Liver (tissue), 9 donors: ENCODE results near the gene GPR137C. TPM values are rescaled to one million over a fixed set of nuclear protein-coding genes. Genes with fewer than 3 reads are reported as not detected.

Experiments
- DNase-seq: peaks from one replicate; pipeline ENCODE4 v3.0.0-alpha.2; 2017; ENCODE audit warnings: low spot score
- H3K27ac ChIP-seq, 2 donors: one replicate each; pipeline ENCODE4 v1.7.0; 2013; ENCODE audit warnings: inconsistent platforms in 2 of 2, low read length in 2 of 2, control low read depth in 1 of 2, low read depth in 1 of 2, mild to moderate bottlenecking in 1 of 2
- H3K27me3 ChIP-seq, 4 donors: one replicate each; pipeline versions ENCODE4 v1.6.1 to v1.7.0; 2013; ENCODE audit warnings: low read length in 3 of 4, inconsistent platforms in 1 of 4, mild to moderate bottlenecking in 1 of 4, moderate library complexity in 1 of 4; ENCODE audit not compliant: control insufficient read depth in 4 of 4, insufficient read depth in 4 of 4
- H3K36me3 ChIP-seq, 4 donors: one replicate each; pipeline versions ENCODE4 v1.6.1 to v1.7.0; 2013; ENCODE audit warnings: low read length in 3 of 4, mild to moderate bottlenecking in 3 of 4, low read depth in 1 of 4, moderate library complexity in 1 of 4; ENCODE audit not compliant: control insufficient read depth in 4 of 4, insufficient read depth in 3 of 4
- H3K4me1 ChIP-seq, 4 donors: one replicate each; pipeline versions ENCODE4 v1.6.1 to v1.7.0; 2013; ENCODE audit warnings: low read length in 3 of 4, mild to moderate bottlenecking in 3 of 4, moderate library complexity in 1 of 4; ENCODE audit not compliant: control insufficient read depth in 4 of 4, insufficient read depth in 4 of 4
- H3K4me3 ChIP-seq, 3 donors: one replicate each; pipeline versions ENCODE4 v1.6.1 to v1.7.0; 2013; ENCODE audit warnings: low read length in 3 of 3, control low read depth in 1 of 3, low read depth in 1 of 3, mild to moderate bottlenecking in 1 of 3
- H3K9ac ChIP-seq, 2 donors: one replicate each; pipeline ENCODE4 v1.7.0; 2013; ENCODE audit warnings: low read length in 2 of 2, mild to moderate bottlenecking in 2 of 2, moderate library complexity in 2 of 2, control low read depth in 1 of 2, low read depth in 1 of 2
- H3K9me3 ChIP-seq, 4 donors: one replicate each; pipeline versions ENCODE4 v1.6.1 to v1.7.0; 2013; ENCODE audit warnings: low read length in 3 of 4; ENCODE audit not compliant: control insufficient read depth in 4 of 4
- EGR1 ChIP-seq, 2 donors: IDR thresholded peaks; 2 replicates each; pipeline ENCODE4 v1.6.1; 2016 to 2018; ENCODE audit warnings: antibody characterized with exemption in 2 of 2, low read depth in 2 of 2
- FOXA1 ChIP-seq: IDR thresholded peaks from 2 replicates; pipeline ENCODE4 v1.6.1; 2016; ENCODE audit warnings: antibody characterized with exemption
- FOXA2 ChIP-seq: IDR thresholded peaks from 2 replicates; pipeline ENCODE4 v1.6.1; 2016; ENCODE audit warnings: antibody characterized with exemption
- GABPA ChIP-seq, 2 donors: IDR thresholded peaks in 1 of 2; conservative IDR thresholded peaks in 1 of 2; 2 replicates each; pipeline ENCODE4 v1.6.1; 2016; ENCODE audit warnings: antibody characterized with exemption in 2 of 2, mild to moderate bottlenecking in 1 of 2, moderate library complexity in 1 of 2
- HNF4A ChIP-seq, 2 donors: conservative IDR thresholded peaks; 2 replicates each; pipeline ENCODE4 v1.6.1; 2016; ENCODE audit warnings: antibody characterized with exemption in 2 of 2, mild to moderate bottlenecking in 2 of 2
- HNF4G ChIP-seq: IDR thresholded peaks from 2 replicates; pipeline ENCODE4 v1.6.1; 2016; ENCODE audit warnings: antibody characterized with exemption
- NR2F2 ChIP-seq: IDR thresholded peaks from 2 replicates; pipeline ENCODE4 v1.6.1; 2016; ENCODE audit warnings: antibody characterized with exemption
- RAD21 ChIP-seq, 2 donors: IDR thresholded peaks; 2 replicates each; pipeline ENCODE4 v1.6.1; 2016; ENCODE audit warnings: antibody characterized with exemption in 2 of 2, mild to moderate bottlenecking in 2 of 2
- RXRA ChIP-seq, 2 donors: IDR thresholded peaks; 2 replicates each; pipeline ENCODE4 v1.6.1; 2017 to 2018; ENCODE audit warnings: antibody characterized with exemption in 2 of 2, mild to moderate bottlenecking in 1 of 2
- SP1 ChIP-seq: IDR thresholded peaks from 2 replicates; pipeline ENCODE4 v1.6.1; 2018; ENCODE audit warnings: antibody characterized with exemption, mild to moderate bottlenecking
- TAF1 ChIP-seq: conservative IDR thresholded peaks from 2 replicates; pipeline ENCODE4 v1.6.1; 2016; ENCODE audit warnings: antibody characterized with exemption, mild to moderate bottlenecking
- YY1 ChIP-seq: IDR thresholded peaks from 2 replicates; pipeline ENCODE4 v1.6.1; 2016; ENCODE audit warnings: antibody characterized with exemption, mild to moderate bottlenecking
- WGBS: extraction: QIAGEN DNeasy Blood & Tissue Kit; methylation state at CpG from one replicate; pipeline ENCODE4 v1.1.7; 2013; 5-methylcytosine and 5-hydroxymethylcytosine counted together
- polyA plus RNA-seq, 2 donors: library from polyadenylated mRNA; stranded (reverse) in 1 of 2; unstranded in 1 of 2; fragments of 200-250 nt in 1 of 2; fragments of >200 nt in 1 of 2; fragmentation: Nextera tagmentation in 1 of 2; extraction: Ambion mirVana in 1 of 2; gene quantifications; one replicate each; pipeline versions ENCODE4 v1.2.1 to v1.2.3, GENCODE V29; 2013 to 2015
- total RNA-seq, 2 donors: library from RNA; depleted of rRNA; stranded (reverse); fragments of >200 nt; gene quantifications; one replicate each; pipeline ENCODE4 v1.2.3, GENCODE V29; 2014
- TF ChIP-seq, protein P1 (sequence below): IDR thresholded peaks from 2 replicates; pipeline ENCODE4 v1.6.1; 2016; ENCODE audit warnings: antibody characterized with exemption
- TF ChIP-seq, protein P2 (sequence below): IDR thresholded peaks from 2 replicates; pipeline ENCODE4 v1.6.1; 2016; ENCODE audit warnings: antibody characterized with exemption, mild to moderate bottlenecking
- TF ChIP-seq, protein P3 (sequence below): fragments of 150-350 bp; IDR thresholded peaks from 2 replicates; pipeline ENCODE4 v1.5.1; 2017; ENCODE audit warnings: improper control_type of control experiment, low read depth, low read length; ENCODE audit not compliant: missing input control
- TF ChIP-seq, protein P4 (sequence below): IDR thresholded peaks from 2 replicates; pipeline ENCODE4 v1.6.1; 2016; ENCODE audit warnings: antibody characterized with exemption
- donor health status: healthy.
- donor health status: healthy.
- donor health status: healthy.
- donor health status: healthy.
- donor health status: healthy.

The GPR137C gene
- total and polyA plus RNA-seq, 4 donors, result 0.14 to 1.3 (median 0.33) TPM

DNA sequence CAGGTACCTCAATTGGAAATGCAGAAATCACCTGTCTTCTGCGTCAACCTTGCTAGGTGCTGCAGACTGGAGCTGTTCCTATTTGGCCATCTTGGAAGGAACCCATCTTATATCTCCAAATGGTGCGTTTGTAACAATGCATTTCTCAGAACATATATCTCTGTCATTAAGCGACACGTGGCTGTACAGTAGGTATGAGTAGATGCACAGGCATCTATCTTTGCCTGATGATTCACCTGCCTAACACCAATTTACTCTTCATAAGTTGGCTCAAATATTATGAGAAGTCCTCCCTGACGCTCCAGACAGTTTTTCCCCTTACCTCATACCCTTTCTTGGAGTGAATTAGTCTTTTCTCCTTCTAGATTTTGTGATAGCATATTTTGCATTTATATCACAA, 44.2 kb downstream of the GPR137C start:
- TF ChIP-seq HNF4G (no peak), HNF4A (conservative IDR thresholded peaks at IDR 0.05) (no peak)
- TF ChIP-seq, protein P1, sequence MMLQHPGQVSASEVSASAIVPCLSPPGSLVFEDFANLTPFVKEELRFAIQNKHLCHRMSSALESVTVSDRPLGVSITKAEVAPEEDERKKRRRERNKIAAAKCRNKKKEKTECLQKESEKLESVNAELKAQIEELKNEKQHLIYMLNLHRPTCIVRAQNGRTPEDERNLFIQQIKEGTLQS, result no peak
- H3K9ac ChIP-seq, result no peak overlapping the region
- no peaks in the 10 kb centered on the region for H3K27me3 ChIP-seq
- H3K4me1 ChIP-seq, result no peaks in the 10 kb centered on the region
- WGBS, result 97% methylated on average over 5 of the region's 5 CpGs
- no peak for DNase-seq
- no peaks in the 10 kb centered on the region for H3K9me3 ChIP-seq
- H3K4me3 ChIP-seq, result no peak overlapping the region
- H3K36me3 ChIP-seq, result no peaks in the 10 kb centered on the region
- no peak overlapping the region for H3K27ac ChIP-seq

DNA sequence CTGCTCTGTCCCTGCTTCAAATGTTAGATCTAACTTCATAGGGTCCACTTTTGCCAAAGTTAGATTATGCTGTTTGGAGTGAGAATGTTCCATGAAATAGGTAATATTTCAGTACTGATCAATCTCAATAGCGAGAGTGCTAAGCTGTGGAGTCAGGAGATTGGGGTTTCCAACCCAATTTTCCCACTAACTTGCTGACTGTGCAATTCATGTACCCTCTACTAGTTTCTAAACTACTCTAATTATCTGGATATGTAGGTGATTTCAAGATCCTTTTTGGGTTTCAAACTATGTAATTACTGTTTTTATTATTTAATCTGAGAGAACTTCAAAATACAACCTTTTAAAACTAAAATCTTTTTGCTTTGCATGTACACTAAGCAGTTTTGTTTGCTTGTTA, 45.9 kb downstream of the GPR137C start:
- no peak for DNase-seq
- no peaks in the 10 kb centered on the region for H3K4me1 ChIP-seq
- H3K9me3 ChIP-seq, result no peaks in the 10 kb centered on the region
- TF ChIP-seq HNF4A (conservative IDR thresholded peaks at IDR 0.05) (no peak), RXRA (IDR thresholded peaks at IDR 0.05) (no peak), FOXA2 (no peak), TAF1 (no peak), SP1 (no peak)
- TF ChIP-seq, protein P2, sequence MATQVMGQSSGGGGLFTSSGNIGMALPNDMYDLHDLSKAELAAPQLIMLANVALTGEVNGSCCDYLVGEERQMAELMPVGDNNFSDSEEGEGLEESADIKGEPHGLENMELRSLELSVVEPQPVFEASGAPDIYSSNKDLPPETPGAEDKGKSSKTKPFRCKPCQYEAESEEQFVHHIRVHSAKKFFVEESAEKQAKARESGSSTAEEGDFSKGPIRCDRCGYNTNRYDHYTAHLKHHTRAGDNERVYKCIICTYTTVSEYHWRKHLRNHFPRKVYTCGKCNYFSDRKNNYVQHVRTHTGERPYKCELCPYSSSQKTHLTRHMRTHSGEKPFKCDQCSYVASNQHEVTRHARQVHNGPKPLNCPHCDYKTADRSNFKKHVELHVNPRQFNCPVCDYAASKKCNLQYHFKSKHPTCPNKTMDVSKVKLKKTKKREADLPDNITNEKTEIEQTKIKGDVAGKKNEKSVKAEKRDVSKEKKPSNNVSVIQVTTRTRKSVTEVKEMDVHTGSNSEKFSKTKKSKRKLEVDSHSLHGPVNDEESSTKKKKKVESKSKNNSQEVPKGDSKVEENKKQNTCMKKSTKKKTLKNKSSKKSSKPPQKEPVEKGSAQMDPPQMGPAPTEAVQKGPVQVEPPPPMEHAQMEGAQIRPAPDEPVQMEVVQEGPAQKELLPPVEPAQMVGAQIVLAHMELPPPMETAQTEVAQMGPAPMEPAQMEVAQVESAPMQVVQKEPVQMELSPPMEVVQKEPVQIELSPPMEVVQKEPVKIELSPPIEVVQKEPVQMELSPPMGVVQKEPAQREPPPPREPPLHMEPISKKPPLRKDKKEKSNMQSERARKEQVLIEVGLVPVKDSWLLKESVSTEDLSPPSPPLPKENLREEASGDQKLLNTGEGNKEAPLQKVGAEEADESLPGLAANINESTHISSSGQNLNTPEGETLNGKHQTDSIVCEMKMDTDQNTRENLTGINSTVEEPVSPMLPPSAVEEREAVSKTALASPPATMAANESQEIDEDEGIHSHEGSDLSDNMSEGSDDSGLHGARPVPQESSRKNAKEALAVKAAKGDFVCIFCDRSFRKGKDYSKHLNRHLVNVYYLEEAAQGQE, result no peak
- no peak overlapping the region for H3K27ac ChIP-seq
- no peaks in the 10 kb centered on the region for H3K27me3 ChIP-seq
- H3K4me3 ChIP-seq, result no peak overlapping the region
- H3K36me3 ChIP-seq, result no peaks in the 10 kb centered on the region
- whole genome bisulfite sequencing, result 96% methylated on average over 1 of the region's 1 CpG
- no peak overlapping the region for H3K9ac ChIP-seq

DNA sequence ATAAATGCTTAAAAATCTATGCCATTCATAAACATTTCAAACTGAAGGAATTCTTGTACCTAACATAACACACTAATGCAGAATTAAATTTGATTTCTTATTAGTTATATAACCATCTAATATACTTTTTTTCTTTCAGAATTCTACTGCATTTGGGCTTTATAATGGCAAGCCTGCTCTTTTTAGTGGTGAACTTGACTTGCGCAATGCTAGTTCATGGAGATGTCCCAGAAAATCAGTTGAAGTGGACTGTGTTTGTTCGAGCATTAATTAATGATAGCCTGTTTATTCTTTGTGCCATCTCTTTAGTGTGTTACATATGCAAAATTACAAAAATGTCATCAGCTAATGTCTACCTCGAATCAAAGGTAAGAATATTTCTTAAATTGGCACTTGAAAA, 47.3 kb downstream of the GPR137C start:
- Histone ChIP-seq H3K9ac (no peak overlapping the region), H3K4me1 (no peaks in the 10 kb centered on the region), H3K27ac (no peak overlapping the region), H3K27me3 (no peaks in the 10 kb centered on the region), H3K36me3 (no peaks in the 10 kb centered on the region), H3K9me3 (peaks cover 0 to 3% (median 2%) of the 10 kb centered on the region in 4 donors), H3K4me3 (no peak overlapping the region)
- no peak for DNase-seq
- TF ChIP-seq, protein P1, result no peak
- TF ChIP-seq GABPA (IDR thresholded peaks at IDR 0.05 in 1 of 2, conservative IDR thresholded peaks at IDR 0.05 in 1 of 2) (no peak), RAD21 (IDR thresholded peaks at IDR 0.05) (no peak), HNF4G (no peak), SP1 (no peak), EGR1 (IDR thresholded peaks at IDR 0.05; ENCODE audit: low read depth in 2 of 2) (no peak), FOXA1 (no peak), TAF1 (no peak), RXRA (IDR thresholded peaks at IDR 0.05) (no peak), NR2F2 (no peak), YY1 (no peak)
- TF ChIP-seq, protein P3, sequence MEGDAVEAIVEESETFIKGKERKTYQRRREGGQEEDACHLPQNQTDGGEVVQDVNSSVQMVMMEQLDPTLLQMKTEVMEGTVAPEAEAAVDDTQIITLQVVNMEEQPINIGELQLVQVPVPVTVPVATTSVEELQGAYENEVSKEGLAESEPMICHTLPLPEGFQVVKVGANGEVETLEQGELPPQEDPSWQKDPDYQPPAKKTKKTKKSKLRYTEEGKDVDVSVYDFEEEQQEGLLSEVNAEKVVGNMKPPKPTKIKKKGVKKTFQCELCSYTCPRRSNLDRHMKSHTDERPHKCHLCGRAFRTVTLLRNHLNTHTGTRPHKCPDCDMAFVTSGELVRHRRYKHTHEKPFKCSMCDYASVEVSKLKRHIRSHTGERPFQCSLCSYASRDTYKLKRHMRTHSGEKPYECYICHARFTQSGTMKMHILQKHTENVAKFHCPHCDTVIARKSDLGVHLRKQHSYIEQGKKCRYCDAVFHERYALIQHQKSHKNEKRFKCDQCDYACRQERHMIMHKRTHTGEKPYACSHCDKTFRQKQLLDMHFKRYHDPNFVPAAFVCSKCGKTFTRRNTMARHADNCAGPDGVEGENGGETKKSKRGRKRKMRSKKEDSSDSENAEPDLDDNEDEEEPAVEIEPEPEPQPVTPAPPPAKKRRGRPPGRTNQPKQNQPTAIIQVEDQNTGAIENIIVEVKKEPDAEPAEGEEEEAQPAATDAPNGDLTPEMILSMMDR, result no peak
- TF ChIP-seq, protein P4, sequence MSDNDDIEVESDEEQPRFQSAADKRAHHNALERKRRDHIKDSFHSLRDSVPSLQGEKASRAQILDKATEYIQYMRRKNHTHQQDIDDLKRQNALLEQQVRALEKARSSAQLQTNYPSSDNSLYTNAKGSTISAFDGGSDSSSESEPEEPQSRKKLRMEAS, result no peak
- TF ChIP-seq, protein P2, result no peak
- 81% methylated on average over 3 of the region's 3 CpGs for WGBS
